Stimulated activated CD8-positive, alpha-beta memory T cell treated with anti-CD3 and anti-CD28 coated beads, Interleukin-15, amount 100 ng/mL, for 4 hours (primary cell): Measurements from ENCODE around the gene MBD2.
A peak's percentile ranks its signal among the peaks of the same experiment; 100 is the strongest.
"Not testable (repeated sequence)": the region's sequence is repeated elsewhere in the genome, so short reads cannot be mapped to it uniquely, and the experiment has no call there.

ENCODE experiments used
- DNase-seq, 2 donors: peaks; one replicate each; pipeline ENCODE4 v3.0.0-alpha.2; 2020; ENCODE audit warnings: low read depth in 2 of 2

MBD2 gene

DNA sequence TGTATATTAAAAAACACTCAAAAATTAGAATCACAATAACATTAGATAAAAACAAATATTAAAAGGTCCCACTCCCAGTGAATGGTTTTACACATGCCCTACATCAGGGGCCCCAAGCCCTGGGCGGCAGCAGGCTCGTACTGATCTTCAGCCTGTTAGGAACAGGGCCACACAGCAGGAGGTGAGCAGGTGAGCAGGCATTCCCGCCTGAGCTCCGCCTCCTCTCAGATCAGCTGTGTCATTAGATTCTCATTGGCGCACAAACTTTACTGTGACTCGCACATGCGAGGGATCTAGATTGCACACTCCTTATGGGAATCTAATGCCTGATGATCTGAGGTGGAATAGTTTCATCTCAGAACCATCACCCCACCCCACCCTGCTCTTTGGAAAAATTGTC lies 74.2 kb downstream of the MBD2 start:
- DNase-seq = no peak

DNA sequence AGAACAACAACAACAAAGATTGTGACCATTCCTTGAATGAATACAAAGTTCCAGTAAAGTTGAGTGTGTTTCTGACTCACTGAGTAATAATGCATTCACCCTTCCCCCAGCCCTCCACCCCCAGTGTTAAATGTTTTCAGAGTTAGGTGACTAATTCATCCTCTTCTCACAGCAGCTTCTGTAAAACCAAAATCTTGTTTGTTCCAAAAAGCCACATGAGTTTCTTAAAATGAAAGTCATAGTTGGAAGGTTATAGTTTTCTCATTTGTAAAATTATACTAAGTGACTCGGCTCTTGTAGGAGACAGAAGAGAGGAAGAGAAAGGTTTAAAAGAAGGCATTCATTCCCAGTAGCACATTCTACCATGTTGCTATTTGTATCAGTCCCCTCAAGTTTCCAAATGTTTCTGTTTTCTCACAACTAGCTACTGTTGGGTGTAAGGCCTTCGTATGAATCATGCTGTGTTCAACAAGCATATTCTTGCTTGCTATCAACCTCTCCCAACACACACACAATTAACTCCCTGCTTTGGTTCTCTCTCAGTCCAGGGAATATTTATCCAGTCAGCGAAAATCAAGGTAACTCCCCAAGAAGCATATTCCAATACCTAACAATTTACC lies 75.3 kb downstream of the MBD2 start:
- peak; percentile 1 to 31 for DNase-seq

DNA sequence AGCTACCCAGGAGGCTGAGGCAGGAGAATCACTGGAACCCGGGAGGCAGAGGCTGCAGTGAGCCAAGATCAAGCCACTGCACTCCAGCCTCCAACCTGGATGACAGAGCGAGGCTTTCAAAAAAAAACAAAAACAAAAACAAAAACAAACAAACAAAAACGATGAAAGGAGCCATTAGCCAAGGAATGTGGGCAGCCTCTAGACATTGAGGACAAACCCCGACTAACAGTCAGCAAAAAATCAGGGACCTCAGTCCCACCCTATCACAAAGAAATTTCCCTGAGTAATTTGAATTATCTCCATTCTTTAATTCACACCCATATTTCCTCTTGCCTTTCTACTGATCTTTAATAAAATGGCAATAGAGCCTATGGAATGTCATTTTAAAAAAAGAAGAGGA lies 75.8 kb downstream of the MBD2 start:
- DNase-seq = no peak

DNA sequence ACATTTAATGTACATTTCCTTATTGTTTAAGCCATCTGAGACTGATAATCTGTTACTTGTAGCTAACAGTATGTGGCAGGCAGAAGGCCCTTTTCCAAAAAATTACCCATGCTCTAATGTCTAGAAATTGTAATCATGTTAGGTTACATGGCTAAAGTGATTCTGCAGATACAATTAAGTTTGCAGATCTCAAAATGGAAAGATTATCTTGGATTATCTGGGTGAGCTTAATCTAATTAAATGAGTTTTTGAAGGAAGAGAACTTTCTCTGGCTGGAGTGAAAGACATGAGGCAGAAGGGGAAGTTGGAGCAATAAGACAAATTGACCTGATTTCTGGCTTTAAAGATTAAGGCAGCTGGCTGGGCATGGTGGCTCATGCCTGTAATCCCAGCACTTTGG lies 76.3 kb downstream of the MBD2 start:
- no peak for DNase-seq

DNA sequence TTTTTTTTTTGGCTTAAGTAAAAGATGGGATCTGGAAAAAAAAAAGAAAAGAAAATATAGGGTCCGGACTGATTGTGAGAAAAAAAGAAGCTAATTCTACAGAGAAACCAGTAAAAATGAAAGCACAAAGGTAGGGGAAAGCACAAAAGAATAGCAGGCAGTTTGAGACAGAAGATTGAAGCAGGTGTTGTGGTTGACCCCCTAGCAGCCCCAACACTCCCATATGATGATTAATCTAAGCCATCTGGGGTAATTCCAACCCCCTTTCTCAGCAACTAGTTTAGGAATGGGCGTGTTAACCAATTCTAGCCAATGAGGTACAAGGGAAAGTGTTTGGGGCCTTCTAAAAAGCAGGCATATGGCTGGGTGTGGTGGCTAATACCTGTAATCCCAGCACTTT lies 77.0 kb downstream of the MBD2 start:
- no peak for DNase-seq

DNA sequence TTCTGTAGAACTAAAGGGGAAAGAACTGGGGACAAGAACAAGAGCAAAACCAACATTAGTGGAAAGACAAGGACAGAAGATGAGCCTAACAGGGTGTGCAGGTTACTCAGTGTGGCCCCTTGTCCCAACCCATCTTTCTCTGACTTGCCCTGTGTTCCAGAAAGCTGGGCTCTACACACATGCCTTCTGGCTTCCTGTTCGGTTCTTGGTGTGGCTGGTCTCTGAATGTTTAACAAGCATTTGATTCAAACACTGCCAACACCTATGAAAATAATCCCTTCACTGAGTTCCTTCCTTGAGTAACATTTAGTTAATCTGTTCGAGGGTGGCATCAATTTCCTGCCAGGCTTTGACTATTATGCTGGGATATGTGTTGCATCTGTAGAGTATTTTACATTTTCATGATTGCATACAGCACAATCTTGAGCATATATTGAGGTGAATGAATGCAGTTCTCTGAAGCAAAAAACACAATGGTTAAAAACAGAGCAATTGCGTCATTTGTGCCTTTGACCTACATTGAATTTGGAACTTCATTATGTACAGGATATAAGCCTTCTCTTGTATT lies 83.3 kb downstream of the MBD2 start:
- DNase-seq = no peak

DNA sequence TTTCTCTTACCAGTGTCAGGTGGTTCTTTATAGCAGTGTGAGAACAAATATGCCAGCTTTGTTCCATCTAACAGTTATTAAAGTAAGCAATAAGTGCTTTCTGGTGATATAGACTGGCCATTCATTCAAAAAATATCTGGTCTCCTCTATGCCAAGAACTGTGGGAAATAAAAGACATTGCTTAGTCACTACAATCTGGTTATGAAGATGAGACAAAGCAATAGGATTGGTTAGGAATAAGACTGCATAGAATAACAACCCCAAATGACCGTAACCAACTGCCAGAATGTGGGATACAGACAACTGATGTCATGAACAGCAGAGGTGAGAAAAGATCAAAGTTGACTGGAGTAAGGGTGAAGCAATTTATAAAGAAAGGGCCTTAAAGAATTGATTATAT lies 83.8 kb downstream of the MBD2 start:
- DNase-seq = no peak

DNA sequence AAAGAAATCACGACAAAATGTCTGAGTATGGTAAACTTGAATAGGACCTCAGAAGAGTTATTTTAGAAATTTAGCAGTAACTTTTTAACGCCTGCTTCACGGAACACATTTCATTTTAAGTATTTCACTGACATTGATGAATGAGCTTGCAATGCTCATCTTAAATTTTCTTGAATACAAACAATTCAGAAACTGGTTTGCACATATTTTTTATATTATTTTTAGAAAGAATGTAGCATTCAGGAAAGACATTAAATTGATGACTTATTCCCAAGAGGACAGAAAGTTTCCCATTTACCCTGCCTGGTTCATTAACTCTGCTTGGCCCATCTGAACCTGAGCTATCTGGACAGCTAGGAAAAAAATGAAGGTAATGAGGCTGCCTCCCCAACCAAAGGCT lies 89.3 kb downstream of the MBD2 start:
- DNase-seq = no peak

DNA sequence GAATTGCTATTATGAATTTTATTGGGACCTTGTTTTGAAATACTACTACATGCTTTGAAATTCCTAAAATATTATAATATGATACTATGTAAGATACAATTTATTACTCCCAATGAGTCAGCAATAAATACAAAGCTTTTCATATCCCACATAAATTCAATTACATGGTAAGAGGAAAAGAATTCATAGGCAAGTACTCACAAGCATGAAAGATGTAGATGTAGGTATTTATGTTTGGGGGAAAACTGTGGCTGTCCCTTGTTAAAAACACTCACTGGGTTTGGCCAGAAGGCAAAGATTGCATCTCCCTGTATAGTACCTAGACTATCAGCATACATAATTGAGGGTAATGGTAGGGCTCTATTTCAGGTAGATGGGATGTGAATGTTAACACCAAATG lies 90.4 kb downstream of the MBD2 start:
- no peak for DNase-seq

DNA sequence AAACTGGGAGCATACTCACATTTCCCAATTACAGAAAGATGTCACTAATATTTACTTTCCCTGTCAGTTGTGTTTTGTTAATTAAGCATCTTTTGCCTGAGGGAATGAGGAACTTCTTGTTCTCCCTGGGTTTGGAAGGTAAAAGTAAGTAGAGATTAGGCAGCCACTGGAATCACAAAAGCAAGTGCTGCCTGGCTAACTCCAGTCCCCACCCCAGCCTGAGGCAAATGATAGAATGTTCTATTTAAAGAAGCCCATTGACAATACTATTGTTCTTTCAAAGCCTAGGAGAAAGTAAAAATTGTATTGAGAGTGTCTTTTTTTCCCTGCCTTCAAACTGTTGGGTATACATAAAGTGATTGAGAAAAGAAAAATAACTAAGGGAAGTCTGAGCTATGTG lies 93.8 kb downstream of the MBD2 start:
- DNase-seq = no peak

DNA sequence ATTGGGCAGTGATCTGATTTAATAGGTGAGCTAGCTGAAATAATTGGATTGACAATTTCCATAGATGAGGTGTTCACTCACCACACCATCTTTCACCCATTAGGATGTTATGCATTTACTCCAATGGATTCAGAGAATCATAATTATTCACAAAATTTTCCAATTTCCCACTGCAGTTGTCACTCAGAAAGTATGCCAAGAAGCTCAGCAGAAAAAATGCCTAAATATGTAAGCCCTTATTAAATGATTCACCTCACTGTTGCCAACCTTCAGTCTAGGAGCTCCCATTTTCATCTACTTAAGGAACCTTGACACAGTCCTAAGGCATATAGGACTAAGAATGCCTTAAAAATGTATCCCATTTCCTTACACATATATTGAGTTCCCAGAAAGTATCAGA lies 94.3 kb downstream of the MBD2 start:
- no peak for DNase-seq

DNA sequence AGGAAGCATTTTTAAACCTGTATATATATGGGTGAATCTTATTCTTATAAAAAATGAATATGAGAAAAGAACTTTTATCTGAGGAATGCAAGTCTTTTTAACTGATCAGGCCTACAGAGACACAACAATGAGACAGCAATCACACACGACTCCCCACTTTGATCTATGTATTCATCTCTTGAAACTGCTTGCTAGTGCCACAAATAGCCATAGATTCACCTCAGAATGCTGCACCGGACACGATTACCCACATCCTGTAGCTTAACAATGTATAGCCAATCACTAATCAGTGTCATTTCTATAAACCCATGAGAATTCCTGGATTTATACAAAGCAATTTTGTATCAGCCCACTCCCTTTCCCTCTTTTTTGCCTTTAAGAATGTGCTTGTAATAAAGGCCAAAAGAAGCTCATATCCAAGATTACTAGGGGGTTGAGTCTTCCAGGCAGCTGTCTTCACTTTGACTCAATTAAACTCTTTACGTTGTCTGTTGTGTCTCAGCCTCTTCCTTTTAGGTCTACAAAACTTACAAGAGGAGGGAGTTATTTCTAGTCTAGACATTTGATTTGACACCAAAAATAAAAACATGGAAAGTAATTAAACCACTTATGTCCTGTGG lies 94.9 kb downstream of the MBD2 start:
- no peak for DNase-seq

DNA sequence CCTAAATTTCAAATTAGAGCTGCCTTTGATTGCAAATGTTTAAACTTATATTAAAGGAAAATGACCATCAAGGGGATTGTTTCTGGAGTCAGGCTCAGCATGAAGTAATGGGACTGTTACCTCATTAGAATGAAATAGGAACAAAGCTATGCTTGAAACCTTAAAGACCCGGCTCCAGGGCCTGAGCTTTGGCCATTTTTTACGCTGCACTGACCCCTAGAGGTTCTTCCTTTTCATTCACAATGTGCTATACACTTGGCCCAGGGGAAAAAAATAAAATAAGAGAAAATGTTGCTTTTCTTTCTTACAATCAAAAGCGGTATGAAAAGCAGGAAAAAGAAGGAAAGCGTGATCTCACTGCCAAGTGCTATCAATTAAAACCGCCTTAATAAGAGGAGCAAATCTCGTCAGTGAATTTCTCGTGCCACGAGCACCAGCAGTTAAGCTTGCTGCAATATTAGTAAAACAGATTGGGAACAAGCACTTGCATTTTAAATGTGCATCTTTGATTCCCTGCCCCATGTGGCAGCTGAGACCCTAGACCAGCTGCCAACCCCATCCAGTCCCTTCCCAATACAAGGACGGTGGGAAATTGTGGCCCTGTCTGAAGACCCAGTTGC lies 96.6 kb downstream of the MBD2 start:
- DNase-seq = no peak

DNA sequence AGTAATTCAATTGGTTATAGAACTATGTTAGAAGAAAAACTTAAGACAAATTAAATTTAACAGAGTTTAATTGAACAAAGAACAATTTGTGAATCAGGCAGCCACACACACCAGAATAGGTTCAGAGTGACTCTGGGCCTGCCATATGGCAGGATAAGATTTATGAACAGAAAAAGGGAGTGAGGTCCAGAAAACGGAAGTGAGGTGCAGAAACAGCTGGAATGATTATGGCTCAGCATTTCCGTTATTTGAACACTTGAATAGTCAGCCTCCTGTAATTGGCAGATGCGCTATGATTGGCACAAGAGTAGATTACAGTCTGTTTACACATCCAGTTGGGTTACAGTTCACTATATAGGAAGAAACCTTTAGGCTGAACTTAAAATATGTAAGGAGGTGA lies 99.0 kb downstream of the MBD2 start:
- no peak for DNase-seq

DNA sequence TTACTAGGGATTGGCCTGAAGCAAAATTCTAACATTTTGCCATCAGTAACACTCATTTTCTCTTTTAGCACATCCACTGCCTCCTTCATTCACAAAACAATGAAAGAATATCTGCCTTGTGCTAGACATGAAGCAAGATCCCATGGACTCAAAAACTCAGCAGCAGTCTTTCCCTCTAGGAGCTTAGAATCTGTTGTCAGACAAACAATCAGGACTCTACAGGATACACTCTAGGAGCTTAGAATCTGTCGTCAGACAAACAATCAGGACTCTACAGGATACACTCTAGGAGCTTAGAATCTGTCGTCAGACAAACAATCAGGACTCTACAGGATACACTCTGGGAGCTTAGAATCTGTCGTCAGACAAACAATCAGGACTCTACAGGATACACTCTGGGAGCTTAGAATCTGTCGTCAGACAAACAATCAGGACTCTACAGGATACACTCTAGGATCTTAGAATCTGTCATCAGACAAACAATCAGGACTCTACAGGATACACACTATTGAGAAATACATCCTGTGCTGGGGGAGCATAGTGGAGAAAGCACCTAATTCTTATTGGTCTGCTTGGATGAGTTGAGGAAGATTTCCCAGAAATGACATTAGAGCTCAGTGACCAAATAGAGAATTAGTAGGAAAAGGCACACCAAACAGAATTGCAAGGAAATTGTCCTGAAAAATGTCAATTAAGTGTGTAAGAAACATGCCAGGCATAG lies 100.6 kb downstream of the MBD2 start:
- DNase-seq = not testable (repeated sequence)

DNA sequence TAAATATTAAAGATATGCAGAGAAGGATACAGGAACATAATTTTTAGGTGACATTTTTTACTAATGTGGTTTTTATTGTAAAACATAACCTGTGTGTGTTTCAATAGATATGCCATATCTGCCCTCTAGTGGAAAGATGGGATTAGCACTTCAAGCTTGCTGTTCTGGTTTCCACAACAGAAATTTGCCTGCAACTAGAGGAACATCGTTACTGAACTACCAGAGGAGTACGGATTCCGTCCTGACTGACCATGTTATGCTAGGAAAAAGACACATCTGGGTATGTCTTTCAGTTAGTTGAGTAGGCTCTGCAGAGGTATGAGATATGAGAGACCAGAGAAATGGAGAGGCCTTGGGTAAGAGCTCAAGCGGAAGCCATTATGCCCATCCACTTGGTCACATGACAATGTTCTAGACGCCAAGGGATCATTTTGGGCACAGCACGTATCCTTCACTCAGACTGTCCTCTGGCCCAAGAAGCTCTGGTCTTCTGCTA lies 104.9 kb downstream of the MBD2 start:
- DNase-seq = no peak

DNA sequence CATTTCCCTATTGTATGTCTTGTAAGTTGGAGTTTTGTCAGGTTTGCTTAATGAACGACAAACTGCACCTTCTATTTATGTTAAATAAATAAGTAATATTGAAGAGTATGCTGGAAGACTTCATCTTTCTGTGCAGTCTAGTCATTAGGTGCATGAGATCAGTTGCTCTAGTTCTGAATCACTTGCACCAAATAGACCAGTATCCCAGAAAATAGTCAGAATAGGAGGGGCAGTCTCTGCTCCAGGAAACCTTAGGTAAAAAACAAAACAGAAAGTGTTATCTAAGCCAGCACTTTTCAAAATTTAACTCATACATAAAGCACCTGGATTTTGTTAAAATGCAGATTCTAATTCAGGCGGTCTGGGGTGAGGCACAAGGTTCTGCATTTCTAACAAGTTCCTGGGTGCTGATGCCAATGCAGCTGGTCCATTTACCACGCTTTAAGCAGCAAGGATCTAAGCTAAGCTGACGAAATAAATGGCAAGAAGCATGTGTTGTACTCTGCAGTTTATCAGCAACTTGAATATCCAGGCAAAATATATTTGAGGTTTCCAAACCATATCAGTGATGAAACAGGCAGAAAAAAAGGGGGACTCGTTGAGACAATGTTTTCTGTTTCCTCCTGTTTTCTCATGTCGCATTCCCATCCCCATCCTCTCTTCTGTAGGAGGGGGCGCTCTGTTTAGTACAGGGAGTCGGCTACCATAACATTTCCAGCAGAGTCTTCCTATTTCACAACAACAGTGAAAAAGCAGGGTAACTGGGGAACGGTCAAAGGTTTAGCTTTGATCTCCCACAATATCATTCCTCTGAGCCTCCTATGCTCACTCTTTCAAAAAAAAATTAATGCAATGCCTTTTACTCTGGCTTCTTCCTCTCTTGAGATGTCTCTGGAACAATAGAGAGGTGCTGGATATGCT lies 106.4 kb downstream of the MBD2 start:
- DNase-seq = no peak

DNA sequence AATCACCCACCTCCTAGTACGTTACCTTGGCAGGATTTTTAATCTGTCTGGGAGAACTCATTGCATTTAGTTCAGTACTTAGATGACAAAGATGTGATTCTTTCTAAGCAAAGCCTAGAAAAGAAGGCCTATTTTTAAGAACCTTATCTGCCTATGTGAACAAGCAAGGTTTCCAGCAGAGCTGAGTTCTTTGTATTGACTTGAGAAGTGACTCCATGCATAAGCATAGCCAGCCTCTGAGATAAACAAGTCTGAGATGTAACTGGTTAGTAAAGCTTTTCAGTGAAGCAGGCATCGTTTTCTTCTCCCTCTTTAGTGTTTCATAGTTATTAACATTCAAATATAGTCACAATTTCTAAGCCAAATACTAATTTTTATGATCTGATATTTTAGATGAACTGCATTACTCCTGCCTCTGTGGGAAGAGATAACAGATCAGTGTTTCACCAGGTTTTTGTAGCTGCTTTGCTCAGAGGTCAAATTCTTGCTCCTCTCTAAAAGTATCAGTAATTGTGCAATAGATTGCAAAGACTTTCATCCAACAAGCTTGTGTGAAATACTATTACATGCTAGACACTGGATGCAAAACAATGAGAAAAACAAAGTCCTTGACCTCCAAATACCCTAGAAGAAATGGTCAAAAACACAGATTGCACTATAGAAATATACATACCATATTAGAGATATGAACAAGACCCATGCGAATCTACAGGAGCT lies 107.8 kb downstream of the MBD2 start:
- no peak for DNase-seq

DNA sequence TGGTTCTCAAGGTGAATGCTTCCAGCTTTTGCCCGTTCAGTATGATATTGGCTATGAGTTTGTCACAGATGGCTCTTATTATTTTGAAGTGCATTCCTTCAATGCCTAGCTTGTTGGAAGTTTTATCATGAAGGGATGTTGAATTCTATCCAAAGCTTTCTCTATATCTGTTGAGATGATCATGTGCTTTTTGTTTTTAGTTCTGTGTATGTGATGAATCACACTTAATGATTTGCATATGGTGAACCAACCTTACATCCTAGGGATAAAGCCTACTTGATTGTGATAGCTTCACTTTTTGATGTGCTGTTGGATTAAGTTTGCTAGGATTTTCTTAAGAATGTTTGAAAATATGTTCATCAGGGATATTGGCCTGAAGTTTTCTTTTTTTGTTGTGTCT lies 112.1 kb downstream of the MBD2 start:
- DNase-seq = no peak

DNA sequence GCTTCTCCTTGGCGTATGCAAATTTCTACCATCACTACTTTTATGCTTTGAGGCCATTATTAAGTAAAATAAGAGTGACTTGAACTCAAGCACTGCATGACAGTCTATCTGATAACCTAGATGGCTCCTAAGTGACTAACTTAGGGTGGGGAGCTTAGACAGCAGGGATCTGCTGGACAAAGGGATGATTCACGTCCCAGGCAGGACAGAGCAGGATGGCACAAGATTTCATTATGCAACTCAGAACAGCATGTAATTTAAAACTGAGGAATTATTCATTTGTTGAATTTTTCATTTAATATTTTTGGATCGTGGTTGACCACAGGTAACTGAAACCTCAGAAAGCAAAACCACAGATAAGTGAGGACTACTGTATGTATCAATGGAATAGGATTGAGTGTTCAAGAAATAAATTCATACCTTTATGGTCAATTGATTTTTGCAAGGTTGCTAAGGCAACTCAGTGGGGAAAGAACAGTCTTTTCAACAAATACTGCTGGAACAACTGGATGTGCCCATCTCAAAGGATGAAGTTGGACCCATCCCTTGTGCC lies 115.3 kb downstream of the MBD2 start:
- no peak for DNase-seq
